ENCODE data around the gene TNFAIP8. TPM values are rescaled to one million over a fixed set of nuclear protein-coding genes. Genes with fewer than 3 reads are reported as not detected.

The TNFAIP8 gene
- total and polyA plus RNA-seq, 2 experiments from 2014 or later, result 18.3 to 37.6 TPM

DNA sequence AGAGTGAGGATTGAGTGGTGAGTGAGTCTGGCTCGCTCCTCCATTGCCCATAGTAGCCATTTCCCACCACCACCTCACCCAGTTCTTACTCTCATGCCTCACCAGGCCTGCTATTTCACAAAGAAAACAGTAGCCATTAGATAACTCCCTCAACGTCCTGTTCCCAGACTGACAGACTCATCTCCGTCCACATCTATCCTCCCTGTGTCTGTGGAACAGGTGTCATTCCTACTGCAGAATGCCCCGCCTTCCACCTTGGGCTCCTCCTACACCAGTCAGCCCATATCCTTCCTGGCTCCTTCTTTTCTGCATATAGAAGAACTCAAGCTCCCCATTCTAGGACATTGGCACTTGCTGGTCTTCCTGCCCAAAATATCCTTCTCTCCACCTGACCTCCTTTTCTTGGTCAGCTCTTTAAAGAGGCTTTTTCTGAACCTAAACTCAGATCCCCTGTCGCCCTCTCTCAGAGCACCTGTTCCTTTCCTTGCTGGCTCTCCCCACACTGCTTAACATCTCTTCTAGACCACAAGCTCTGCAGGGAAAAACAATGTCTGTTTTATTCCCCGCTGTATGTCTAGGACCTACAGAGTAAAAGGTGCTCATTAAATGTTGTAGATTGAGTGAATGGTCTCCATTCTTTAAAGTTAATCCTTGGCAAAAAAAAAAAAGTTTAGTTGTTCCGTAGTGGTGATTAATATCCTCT, 3.2 kb downstream of the TNFAIP8 start:
- H3K27ac ChIP-seq, result no peak overlapping the region
- H3K9me2 ChIP-seq (replicated peaks; ENCODE audit: insufficient read depth), result no peaks in the 10 kb centered on the region
- no peak for DNase-seq (ENCODE audit: low spot score)
- H3K36me3 ChIP-seq (replicated peaks; ENCODE audit: insufficient read depth, low read depth), result no peaks in the 10 kb centered on the region
- no peaks in the 10 kb centered on the region for H3K9me3 ChIP-seq (ENCODE audit: low read depth)
- peaks cover 69% of the 10 kb centered on the region for H3K79me2 ChIP-seq
- H3K27me3 ChIP-seq, result no peaks in the 10 kb centered on the region
- H2AFZ ChIP-seq, result no peak overlapping the region
- H3K4me2 ChIP-seq, result no peak overlapping the region
- WGBS (ENCODE audit: low lambda C conversion rate, missing lambda C conversion rate), result 88% methylated on average over 7 of the region's 7 CpGs
- no peaks in the 10 kb centered on the region for H4K20me1 ChIP-seq (ENCODE audit: insufficient read depth, poor library complexity, severe bottlenecking)
- H3K4me3 ChIP-seq, result no peak overlapping the region
- peaks cover 30% of the 10 kb centered on the region for H3K4me1 ChIP-seq (ENCODE audit: insufficient read depth)
- TF ChIP-seq, protein P1, sequence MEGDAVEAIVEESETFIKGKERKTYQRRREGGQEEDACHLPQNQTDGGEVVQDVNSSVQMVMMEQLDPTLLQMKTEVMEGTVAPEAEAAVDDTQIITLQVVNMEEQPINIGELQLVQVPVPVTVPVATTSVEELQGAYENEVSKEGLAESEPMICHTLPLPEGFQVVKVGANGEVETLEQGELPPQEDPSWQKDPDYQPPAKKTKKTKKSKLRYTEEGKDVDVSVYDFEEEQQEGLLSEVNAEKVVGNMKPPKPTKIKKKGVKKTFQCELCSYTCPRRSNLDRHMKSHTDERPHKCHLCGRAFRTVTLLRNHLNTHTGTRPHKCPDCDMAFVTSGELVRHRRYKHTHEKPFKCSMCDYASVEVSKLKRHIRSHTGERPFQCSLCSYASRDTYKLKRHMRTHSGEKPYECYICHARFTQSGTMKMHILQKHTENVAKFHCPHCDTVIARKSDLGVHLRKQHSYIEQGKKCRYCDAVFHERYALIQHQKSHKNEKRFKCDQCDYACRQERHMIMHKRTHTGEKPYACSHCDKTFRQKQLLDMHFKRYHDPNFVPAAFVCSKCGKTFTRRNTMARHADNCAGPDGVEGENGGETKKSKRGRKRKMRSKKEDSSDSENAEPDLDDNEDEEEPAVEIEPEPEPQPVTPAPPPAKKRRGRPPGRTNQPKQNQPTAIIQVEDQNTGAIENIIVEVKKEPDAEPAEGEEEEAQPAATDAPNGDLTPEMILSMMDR (IDR thresholded peaks at IDR 0.05; ENCODE audit: poor library complexity), result no peak
- TF ChIP-seq EZH2 (IDR thresholded peaks at IDR 0.05; ENCODE audit: borderline replicate concordance), result no peak
- TF ChIP-seq EZH2phosphoT487 (IDR thresholded peaks at IDR 0.05; ENCODE audit: low read depth, severe bottlenecking, unreplicated experiment), result no peak

DNA sequence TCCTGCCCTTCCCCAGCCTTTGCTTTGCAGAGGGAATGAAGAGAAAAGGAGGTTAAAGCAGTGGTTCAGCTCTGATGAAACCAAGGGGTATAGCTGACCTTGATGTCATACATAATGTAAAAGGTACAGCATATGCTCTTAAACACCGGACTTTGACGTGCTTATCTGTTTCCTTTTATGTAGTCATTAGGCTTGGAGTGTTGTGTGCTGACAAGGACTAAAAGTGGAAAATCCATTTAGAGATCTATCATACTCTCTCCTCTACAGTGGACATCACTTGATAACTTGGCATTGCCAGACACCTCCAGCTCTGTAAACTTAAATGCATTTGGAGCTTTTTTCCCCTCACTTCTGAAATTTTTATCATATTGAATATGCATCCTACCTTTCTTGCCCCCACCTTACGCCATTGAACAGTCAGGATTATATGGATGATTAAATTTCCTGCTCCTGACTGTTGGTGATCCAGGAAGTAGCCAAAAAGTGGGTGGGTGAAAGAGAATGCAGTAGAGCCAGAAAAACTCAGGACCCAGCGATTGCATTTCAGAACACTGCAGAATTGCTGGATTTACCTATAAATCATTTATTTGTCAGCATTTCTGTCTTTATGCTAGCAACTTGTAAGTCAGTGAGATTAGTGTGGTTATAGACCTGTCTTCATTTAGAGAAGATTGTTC, 4.1 kb downstream of the TNFAIP8 start:
- peaks cover 71% of the 10 kb centered on the region for H3K79me2 ChIP-seq
- 46% methylated on average over 4 of the region's 4 CpGs for WGBS (ENCODE audit: low lambda C conversion rate, missing lambda C conversion rate)
- H2AFZ ChIP-seq, result no peak overlapping the region
- no peaks in the 10 kb centered on the region for H3K9me3 ChIP-seq (ENCODE audit: low read depth)
- no peaks in the 10 kb centered on the region for H3K27me3 ChIP-seq
- no peak overlapping the region for H3K4me2 ChIP-seq
- H4K20me1 ChIP-seq (ENCODE audit: insufficient read depth, poor library complexity, severe bottlenecking), result no peaks in the 10 kb centered on the region
- no peak overlapping the region for H3K27ac ChIP-seq
- TF ChIP-seq EZH2 (IDR thresholded peaks at IDR 0.05; ENCODE audit: borderline replicate concordance), result no peak
- TF ChIP-seq, protein P1 (IDR thresholded peaks at IDR 0.05; ENCODE audit: poor library complexity), result no peak
- peaks cover 22% of the 10 kb centered on the region for H3K4me1 ChIP-seq (ENCODE audit: insufficient read depth)
- H3K36me3 ChIP-seq (replicated peaks; ENCODE audit: insufficient read depth, low read depth), result no peaks in the 10 kb centered on the region
- H3K9me2 ChIP-seq (replicated peaks; ENCODE audit: insufficient read depth), result no peaks in the 10 kb centered on the region
- H3K4me3 ChIP-seq, result no peak overlapping the region
- no peak for DNase-seq (ENCODE audit: low spot score)

DNA sequence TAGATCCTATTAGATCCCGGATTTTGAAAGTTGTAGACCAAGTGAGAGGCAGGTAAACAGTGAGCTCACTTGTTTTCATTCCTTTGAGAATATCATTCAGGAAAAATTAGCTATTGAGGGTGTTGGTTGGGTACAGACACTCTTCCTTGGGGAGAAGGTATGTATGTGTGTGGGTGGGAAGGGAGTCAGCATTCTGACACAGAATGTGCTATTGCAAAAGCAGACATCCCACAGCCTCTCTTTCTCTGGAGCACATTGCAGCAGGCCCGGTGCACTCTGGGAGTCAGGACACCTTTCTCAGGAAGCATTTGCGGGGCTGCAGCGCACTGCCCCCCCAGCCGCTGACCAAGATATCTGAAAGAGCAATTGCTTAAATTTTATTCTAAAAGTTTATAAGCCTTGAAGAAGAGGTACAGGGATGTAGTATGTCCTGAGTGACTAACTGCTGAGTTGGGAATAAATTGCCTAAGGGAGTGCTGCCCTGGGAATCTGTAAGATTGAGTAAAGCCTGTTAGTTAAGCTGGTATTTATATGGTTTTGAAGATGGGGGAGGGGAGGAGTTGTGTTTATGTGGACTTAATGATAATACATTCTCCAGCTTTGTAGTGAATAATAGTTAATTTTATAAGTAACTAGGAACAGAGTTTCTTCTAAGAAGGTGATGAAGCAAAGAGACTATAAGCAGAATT, 5.2 kb downstream of the TNFAIP8 start:
- TF ChIP-seq, protein P1 (IDR thresholded peaks at IDR 0.05; ENCODE audit: poor library complexity), result no peak
- TF ChIP-seq EZH2phosphoT487 (IDR thresholded peaks at IDR 0.05; ENCODE audit: low read depth, severe bottlenecking, unreplicated experiment) (no peak), EZH2 (IDR thresholded peaks at IDR 0.05; ENCODE audit: borderline replicate concordance) (no peak)
- no peak overlapping the region for H2AFZ ChIP-seq
- peak overlapping the region; percentile 18 for H3K27ac ChIP-seq
- H3K4me3 ChIP-seq, result no peak overlapping the region
- H4K20me1 ChIP-seq (ENCODE audit: insufficient read depth, poor library complexity, severe bottlenecking), result no peaks in the 10 kb centered on the region
- no peaks in the 10 kb centered on the region for H3K36me3 ChIP-seq (replicated peaks; ENCODE audit: insufficient read depth, low read depth)
- H3K4me2 ChIP-seq, result no peak overlapping the region
- DNase-seq (ENCODE audit: low spot score), result no peak
- H3K4me1 ChIP-seq (ENCODE audit: insufficient read depth), result peaks cover 16% of the 10 kb centered on the region
- no peaks in the 10 kb centered on the region for H3K9me2 ChIP-seq (replicated peaks; ENCODE audit: insufficient read depth)
- WGBS (ENCODE audit: low lambda C conversion rate, missing lambda C conversion rate), result 86% methylated on average over 5 of the region's 5 CpGs
- H3K27me3 ChIP-seq, result no peaks in the 10 kb centered on the region
- H3K9me3 ChIP-seq (ENCODE audit: low read depth), result no peaks in the 10 kb centered on the region
- H3K79me2 ChIP-seq, result peaks cover 75% of the 10 kb centered on the region
